ENCODE results near the gene FOXL3. TPM values are rescaled to one million over a fixed set of nuclear protein-coding genes. Genes with fewer than 3 reads are reported as not detected.

The FOXL3 gene
- total RNA-seq, 1 experiment from 2014 or later: not detected

- Histone ChIP-seq H3K79me1 (ENCODE audit: insufficient read depth, low read depth, low read length, poor library complexity, severe bottlenecking) (no peaks in the 10 kb centered on the region), H3K23me2 (ENCODE audit: insufficient read length, low read depth, low read length, poor library complexity, severe bottlenecking) (no peaks in the 10 kb centered on the region), H3K9me3 (ENCODE audit: control insufficient read depth, low read depth, low read length) (no peaks in the 10 kb centered on the region), H2BK15ac (ENCODE audit: low read depth, low read length) (no peak overlapping the region), H3K79me2 (ENCODE audit: insufficient read depth, low read length) (no peaks in the 10 kb centered on the region), H3K23ac (ENCODE audit: insufficient read length, low read depth, low read length) (no peak overlapping the region), H2BK12ac (ENCODE audit: insufficient read length, low read depth, low read length) (no peak overlapping the region), H3K4me1 (ENCODE audit: insufficient read depth, low read length) (no peaks in the 10 kb centered on the region), H3K18ac (ENCODE audit: insufficient read length, low read depth, low read length) (no peak overlapping the region), H3K4ac (ENCODE audit: low read depth, low read length) (no peak overlapping the region), H3T11ph (ENCODE audit: low read length) (no peak overlapping the region), H2AK5ac (ENCODE audit: insufficient read length, low read length) (no peak overlapping the region), H2BK5ac (ENCODE audit: insufficient read length, low read length) (no peak overlapping the region), H2BK20ac (ENCODE audit: low read depth, low read length, poor library complexity, severe bottlenecking) (no peak overlapping the region), H4K5ac (ENCODE audit: insufficient read length, low read depth, low read length) (no peak overlapping the region), H3K14ac (ENCODE audit: insufficient read depth, low read length) (no peak overlapping the region), H4K8ac (replicated peaks; ENCODE audit: insufficient read length, low read depth, low read length) (no peak overlapping the region), H2BK120ac (ENCODE audit: low read depth, low read length, poor library complexity, severe bottlenecking) (no peak overlapping the region), H4K20me1 (ENCODE audit: control insufficient read depth, insufficient read depth, insufficient read length) (no peaks in the 10 kb centered on the region), H3K9ac (ENCODE audit: extremely low read depth, insufficient read length, low read length) (no peak overlapping the region), H3K4me2 (ENCODE audit: insufficient read depth, insufficient read length, low read length) (no peak overlapping the region), H4K91ac (ENCODE audit: insufficient read length, low read depth, low read length) (no peak overlapping the region), H2AFZ (ENCODE audit: low read length) (no peak overlapping the region), H3K56ac (ENCODE audit: insufficient read length, low read depth, low read length) (no peak overlapping the region), H3K27ac (ENCODE audit: insufficient read length, low read depth, low read length) (no peak overlapping the region), H3K27me3 (ENCODE audit: insufficient read depth, low read length) (no peaks in the 10 kb centered on the region)
- no peak for DNase-seq
- TF ChIP-seq CTCF (conservative IDR thresholded peaks at IDR 0.05): no peak
- Mint-ChIP-seq H3K36me3 (ENCODE audit: insufficient read depth in 1 of 3, low read depth in 3 of 3) (peaks cover 0 to 3% (median 0%) of the 10 kb centered on the region in 3 experiments; a peak in 2 of 7 replicates), H3K4me3 (no peak overlapping the region), H3K27ac (no peak overlapping the region), H3K9me3 (peaks cover 5% of the 10 kb centered on the region in 2 experiments; a peak in 3 of 5 replicates), H3K4me1 (no peaks in the 10 kb centered on the region; a peak in 1 of 4 replicates), H3K27me3 (ENCODE audit: low read depth) (peaks cover 7% of the 10 kb centered on the region)
- WGBS (ENCODE audit: extremely low coverage, insufficient read length, low lambda C conversion rate): no CpG with 5 or more reads among the region's 7 CpGs
Measured at GRCh38 chr7:339696-340095, 49.7 kb downstream of the FOXL3 start.
